IMR-90 (cell line): ENCODE measurements around the gene DNM1. TPM values are rescaled to one million over a fixed set of nuclear protein-coding genes. Genes with fewer than 3 reads are reported as not detected.

Source experiments
- ATAC-seq: fragments of 200-7000 bp; cut with Tn5 transposase; 2 replicates; pipeline ENCODE4 v1.9.1; 2020; ENCODE audit warnings: low read depth, mild to moderate bottlenecking, moderate library complexity
- BruUV-seq: library from RNA; stranded (reverse); fragments of 400-500 nt; replicated peaks from 2 replicates; lab custom pipeline; 2021; lab: Mats Ljungman, UMichigan
- CTCF ChIA-PET: fragments of 300-600 bp; formaldehyde crosslinking; extraction: SDS; loops from one replicate; lab custom pipeline; 2021; ENCODE audit warnings: antibody characterized with exemption; lab: Yijun Ruan, JAX
- POLR2A ChIA-PET: fragments of 300-600 bp; sonication (Branson Sonifier 250); formaldehyde crosslinking; loops from one replicate; lab custom pipeline; 2022; ENCODE audit warnings: antibody characterized with exemption; ENCODE audit not compliant: unreplicated experiment; lab: Charles Lee
- DNase-seq: peaks from one replicate; pipeline ENCODE4 v3.0.0; 2013
- H2AFZ ChIP-seq: replicated peaks from 2 replicates; pipeline ENCODE3; 2013; ENCODE audit warnings: low read length, mild to moderate bottlenecking; ENCODE audit not compliant: poor library complexity
- H2AK5ac ChIP-seq: 2 replicates; pipeline ENCODE4 v1.6.1; 2013; ENCODE audit warnings: low read depth, low read length, inconsistent platforms
- H2AK9ac ChIP-seq: replicated peaks from 2 replicates; pipeline ENCODE3; 2013; ENCODE audit warnings: mild to moderate bottlenecking, low read depth, low read length, moderate library complexity; ENCODE audit not compliant: poor library complexity
- H2BK120ac ChIP-seq: 2 replicates; pipeline ENCODE4 v1.6.1; 2013; ENCODE audit warnings: low read depth, low read length, inconsistent platforms
- H2BK15ac ChIP-seq: 3 replicates; pipeline ENCODE4 v1.6.1; 2013; ENCODE audit warnings: low read depth, low read length, inconsistent platforms
- H2BK20ac ChIP-seq: 2 replicates; pipeline ENCODE4 v1.6.1; 2013; ENCODE audit warnings: low read depth, mild to moderate bottlenecking, inconsistent platforms, low read length, moderate library complexity
- H2BK5ac ChIP-seq: 2 replicates; pipeline ENCODE4 v1.6.1; 2013; ENCODE audit warnings: mild to moderate bottlenecking, low read depth, low read length, inconsistent platforms; ENCODE audit not compliant: poor library complexity, severe bottlenecking
- H3K14ac ChIP-seq: replicated peaks from 2 replicates; pipeline ENCODE4 v1.6.1; 2013; ENCODE audit warnings: low read depth, low read length, inconsistent platforms
- H3K18ac ChIP-seq: 2 replicates; pipeline ENCODE4 v1.6.1; 2013; ENCODE audit warnings: low read depth, low read length, control low read depth
- H3K23ac ChIP-seq: 2 replicates; pipeline ENCODE4 v1.6.1; 2013; ENCODE audit warnings: low read depth, low read length, inconsistent platforms
- H3K27ac ChIP-seq: 2 replicates; pipeline ENCODE4 v1.5.1; 2013; ENCODE audit warnings: mild to moderate bottlenecking, control low read depth, low read length; ENCODE audit not compliant: insufficient read depth
- H3K27me3 ChIP-seq: 2 replicates; pipeline ENCODE4 v1.6.1; 2013; ENCODE audit warnings: low read length; ENCODE audit not compliant: control insufficient read depth, insufficient read depth
- H3K36me3 ChIP-seq: 2 replicates; pipeline ENCODE4 v1.6.1; 2013; ENCODE audit warnings: low read length, mixed read lengths; ENCODE audit not compliant: control insufficient read depth, insufficient read depth
- H3K4ac ChIP-seq: 2 replicates; pipeline ENCODE4 v1.6.1; 2013; ENCODE audit warnings: low read depth, low read length, inconsistent platforms
- H3K4me1 ChIP-seq: 2 replicates; pipeline ENCODE4 v1.6.1; 2013; ENCODE audit warnings: low read length, mixed read lengths; ENCODE audit not compliant: control insufficient read depth, insufficient read depth
- H3K4me2 ChIP-seq: 2 replicates; pipeline ENCODE4 v1.6.1; 2013; ENCODE audit warnings: low read depth, mild to moderate bottlenecking, control low read depth, low read length, moderate library complexity
- H3K4me3 ChIP-seq: 2 replicates; pipeline ENCODE4 v1.5.1; 2013; ENCODE audit warnings: low read depth, mild to moderate bottlenecking, control low read depth, low read length, moderate library complexity; ENCODE audit not compliant: insufficient read depth
- H3K56ac ChIP-seq: 2 replicates; pipeline ENCODE4 v1.6.1; 2013; ENCODE audit warnings: low read length, inconsistent platforms; ENCODE audit not compliant: insufficient read depth; ENCODE audit errors: extremely low read depth
- H3K79me1 ChIP-seq, 2 experiments: 2 replicates each; pipeline ENCODE4 v1.6.1; 2013; ENCODE audit warnings: low read length in 2 of 2, inconsistent platforms in 1 of 2, low read depth in 1 of 2
- H3K9ac ChIP-seq: 2 replicates; pipeline ENCODE4 v1.6.1; 2013; ENCODE audit warnings: low read depth, low read length, control low read depth
- H3K9me1 ChIP-seq: 2 replicates; pipeline ENCODE4 v1.6.1; 2013; ENCODE audit warnings: low read length, inconsistent platforms; ENCODE audit not compliant: insufficient read depth
- H3K9me3 ChIP-seq: 2 replicates; pipeline ENCODE4 v1.6.1; 2013; ENCODE audit warnings: low read length; ENCODE audit not compliant: control insufficient read depth, insufficient read depth
- H4K20me1 ChIP-seq: 2 replicates; pipeline ENCODE4 v1.6.1; 2013; ENCODE audit warnings: low read length, inconsistent platforms; ENCODE audit not compliant: insufficient read depth
- H4K5ac ChIP-seq: 2 replicates; pipeline ENCODE4 v1.6.1; 2013; ENCODE audit warnings: mild to moderate bottlenecking, low read depth, low read length, control low read depth
- H4K8ac ChIP-seq, 2 experiments: 2 replicates each; pipeline ENCODE4 v1.6.1; 2013; ENCODE audit warnings: low read depth in 2 of 2, low read length in 2 of 2, control low read depth in 1 of 2, inconsistent platforms in 1 of 2
- H4K91ac ChIP-seq: 2 replicates; pipeline ENCODE4 v1.6.1; 2013; ENCODE audit warnings: low read depth, low read length, inconsistent platforms; ENCODE audit not compliant: insufficient read depth
- BHLHE40 ChIP-seq: fragments of 150-350 bp; IDR thresholded peaks from 2 replicates; pipeline ENCODE4 v1.6.1; 2016; ENCODE audit warnings: mild to moderate bottlenecking, low read depth, low read length
- CEBPB ChIP-seq: IDR thresholded peaks from 2 replicates; pipeline ENCODE4 v1.6.1; 2012; ENCODE audit warnings: low read depth, low read length, improper control_type of control experiment
- CHD1 ChIP-seq: IDR thresholded peaks from 2 replicates; pipeline ENCODE4 v1.6.1; 2012; ENCODE audit warnings: low read depth, low read length, improper control_type of control experiment
- CTCF ChIP-seq: conservative IDR thresholded peaks from 2 replicates; pipeline ENCODE4 v1.5.1; 2012; ENCODE audit warnings: mild to moderate bottlenecking, low read depth, low read length, improper control_type of control experiment
- ELK1 ChIP-seq: fragments of 150-350 bp; IDR thresholded peaks from 2 replicates; pipeline ENCODE4 v1.6.1; 2016; ENCODE audit warnings: low read depth, mild to moderate bottlenecking, low read length, moderate library complexity, borderline replicate concordance
- FOS ChIP-seq: fragments of 150-350 bp; IDR thresholded peaks from 2 replicates; pipeline ENCODE4 v1.6.1; 2016; ENCODE audit warnings: low read depth, low read length
- MAFK ChIP-seq: IDR thresholded peaks from 2 replicates; pipeline ENCODE4 v1.6.1; 2012; ENCODE audit warnings: low read depth, low read length, improper control_type of control experiment
- MAZ ChIP-seq: IDR thresholded peaks from 2 replicates; pipeline ENCODE4 v1.6.1; 2012; ENCODE audit warnings: low read depth, mild to moderate bottlenecking, low read length, improper control_type of control experiment, moderate library complexity, borderline replicate concordance
- MXI1 ChIP-seq: IDR thresholded peaks from 2 replicates; pipeline ENCODE4 v1.6.1; 2012; ENCODE audit warnings: low read depth, mild to moderate bottlenecking, low read length, moderate library complexity, borderline replicate concordance
- NFE2L2 ChIP-seq: fragments of 150-350 bp; IDR thresholded peaks from 2 replicates; pipeline ENCODE4 v1.6.1; 2016; ENCODE audit warnings: low read depth, mild to moderate bottlenecking, low read length
- POLR2A ChIP-seq: IDR thresholded peaks from 2 replicates; pipeline ENCODE4 v1.6.1; 2012; ENCODE audit warnings: mild to moderate bottlenecking, low read depth, low read length
- RAD21 ChIP-seq: IDR thresholded peaks from 2 replicates; pipeline ENCODE4 v1.6.1; 2012; ENCODE audit warnings: low read length, improper control_type of control experiment
- RCOR1 ChIP-seq: IDR thresholded peaks from 2 replicates; pipeline ENCODE4 v1.6.1; 2012; ENCODE audit warnings: mild to moderate bottlenecking, low read length, improper control_type of control experiment; ENCODE audit not compliant: insufficient replicate concordance
- RFX5 ChIP-seq: IDR thresholded peaks from 2 replicates; pipeline ENCODE4 v1.8.0; 2012; ENCODE audit warnings: low read depth, mild to moderate bottlenecking, low read length, moderate library complexity
- SMC3 ChIP-seq: fragments of 150-350 bp; IDR thresholded peaks from 2 replicates; pipeline ENCODE4 v1.6.1; 2016; ENCODE audit warnings: low read depth, mild to moderate bottlenecking, antibody characterized with exemption, low read length, moderate library complexity
- USF2 ChIP-seq: fragments of 150-350 bp; IDR thresholded peaks from 2 replicates; pipeline ENCODE4 v1.6.1; 2017; ENCODE audit warnings: mild to moderate bottlenecking, antibody characterized with exemption, low read length, low read depth
- WGBS, 2 experiments: methylation state at CpG; one replicate each; pipeline versions ENCODE4 v1.1.5 to v1.1.7; 2013; ENCODE audit warnings: missing lambda C conversion rate in 2 of 2; ENCODE audit not compliant: insufficient read length in 1 of 2; ENCODE audit errors: extremely low coverage in 2 of 2; 5-methylcytosine and 5-hydroxymethylcytosine counted together
- dilution Hi-C: fragments of 300-500 bp; cut with HindIII; formaldehyde crosslinking; loops from one replicate; pipeline ENCODE4 v1.14.3; 2018; ENCODE audit warnings: low sequenced_read_pairs; ENCODE audit not compliant: unreplicated experiment
- in situ Hi-C: fragments of 300-500 bp; cut with MboI; formaldehyde crosslinking; loops from 3 replicates; pipeline ENCODE4 v1.14.3; 2019; ENCODE audit warnings: low sequenced_read_pairs, inconsistent platforms, mixed read lengths
- intact Hi-C: fragments of 100-400 bp; cut with micrococcal nuclease; formaldehyde crosslinking; loops from 2 replicates; pipeline ENCODE4 v1.10.0; 2022
- polyA plus RNA-seq, 3 experiments: library from polyadenylated mRNA; depleted of rRNA; stranded (reverse); fragments of >200 nt; gene quantifications; 2 replicates each; pipeline ENCODE4 v1.2.3, GENCODE V29; 2012; ENCODE audit warnings: low replicate concordance in 1 of 3
- total RNA-seq: library from RNA; depleted of rRNA; stranded (reverse); fragments of >200 nt; gene quantifications from 2 replicates; pipeline ENCODE4 v1.2.3, GENCODE V29; 2012

DNM1 gene
- total and polyA plus RNA-seq, 2 of the 4 experiments (the other 2 are of a cell fraction) = 13.6 to 17.7 TPM

GRCh38 chr9:128271512-128271911 is 68.3 kb downstream of the DNM1 start:
- Histone ChIP-seq H3K27ac (no peak overlapping the region), H2BK20ac (no peak overlapping the region), H3K27me3 (no peaks in the 10 kb centered on the region), H3K18ac (no peak overlapping the region), H3K9ac (no peak overlapping the region), H2BK15ac (no peak overlapping the region), H4K8ac (no peak overlapping the region), H2AFZ (no peak overlapping the region), H2AK5ac (no peak overlapping the region), H2BK5ac (no peak overlapping the region), H3K36me3 (peaks cover 53% of the 10 kb centered on the region), H3K4me2 (no peak overlapping the region), H4K20me1 (peaks cover 44% of the 10 kb centered on the region), H3K79me1 (peaks cover 23 to 83% of the 10 kb centered on the region in 2 experiments), H4K5ac (no peak overlapping the region), H3K4ac (no peak overlapping the region), H2BK120ac (no peak overlapping the region), H3K23ac (no peak overlapping the region), H3K9me1 (peaks cover 19% of the 10 kb centered on the region), H3K4me1 (peaks cover 3% of the 10 kb centered on the region), H3K14ac (no peak overlapping the region), H3K4me3 (no peak overlapping the region), H3K9me3 (no peaks in the 10 kb centered on the region), H4K91ac (no peak overlapping the region), H2AK9ac (peak overlapping the region; percentile 20), H3K56ac (no peak overlapping the region)
- ChIA-PET CTCF (no interaction called here), POLR2A (interaction anchor here (0.6 kb wide), 2 partner anchors 35 to 209 kb away, joined by 4 to 13 read pairs; no protein-coding TSS in a partner anchor)
- dilution Hi-C loops (no loop called here), in situ Hi-C loops (no loop called here), intact Hi-C loops (no loop called here)
- BruUV-seq = no TSS peak
- no peak for ATAC-seq
- 82% methylated on average over 2 of the region's 5 CpGs; no CpG with 5 or more reads in 1 of the 2 experiments for WGBS, 2 experiments
- TF ChIP-seq NFE2L2 (no peak), RCOR1 (no peak), ELK1 (no peak), CTCF (no peak), RAD21 (no peak), CEBPB (no peak), POLR2A (no peak), MAZ (no peak), RFX5 (no peak), CHD1 (no peak), USF2 (no peak), BHLHE40 (no peak), MAFK (no peak), MXI1 (no peak), FOS (no peak), SMC3 (no peak)
- DNase-seq = no peak
